ENCODE measurements around the gene VWA3A.
"Not testable (repeated sequence)": the region's sequence is repeated elsewhere in the genome, so short reads cannot be mapped to it uniquely, and the experiment has no call there.

DNA sequence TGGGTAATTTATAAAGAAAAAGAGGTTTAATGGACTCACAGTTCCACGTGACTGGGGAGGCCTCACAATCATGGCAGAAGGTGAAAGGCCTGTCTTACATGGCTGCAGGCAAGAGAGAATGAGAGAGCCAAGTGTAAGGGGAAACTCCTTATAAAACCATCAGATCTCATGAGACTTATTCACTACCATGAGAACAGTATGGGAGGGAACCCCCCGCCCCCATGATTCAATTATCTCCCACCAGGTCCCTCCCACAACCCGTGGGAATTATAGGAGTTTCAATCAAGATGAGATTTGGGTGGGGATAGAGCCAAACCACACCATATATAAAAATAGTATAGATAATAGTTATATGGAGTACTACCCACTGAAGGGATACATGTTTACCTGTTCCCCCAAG lies 48.5 kb upstream of the VWA3A start:
- TF ChIP-seq, protein P1, sequence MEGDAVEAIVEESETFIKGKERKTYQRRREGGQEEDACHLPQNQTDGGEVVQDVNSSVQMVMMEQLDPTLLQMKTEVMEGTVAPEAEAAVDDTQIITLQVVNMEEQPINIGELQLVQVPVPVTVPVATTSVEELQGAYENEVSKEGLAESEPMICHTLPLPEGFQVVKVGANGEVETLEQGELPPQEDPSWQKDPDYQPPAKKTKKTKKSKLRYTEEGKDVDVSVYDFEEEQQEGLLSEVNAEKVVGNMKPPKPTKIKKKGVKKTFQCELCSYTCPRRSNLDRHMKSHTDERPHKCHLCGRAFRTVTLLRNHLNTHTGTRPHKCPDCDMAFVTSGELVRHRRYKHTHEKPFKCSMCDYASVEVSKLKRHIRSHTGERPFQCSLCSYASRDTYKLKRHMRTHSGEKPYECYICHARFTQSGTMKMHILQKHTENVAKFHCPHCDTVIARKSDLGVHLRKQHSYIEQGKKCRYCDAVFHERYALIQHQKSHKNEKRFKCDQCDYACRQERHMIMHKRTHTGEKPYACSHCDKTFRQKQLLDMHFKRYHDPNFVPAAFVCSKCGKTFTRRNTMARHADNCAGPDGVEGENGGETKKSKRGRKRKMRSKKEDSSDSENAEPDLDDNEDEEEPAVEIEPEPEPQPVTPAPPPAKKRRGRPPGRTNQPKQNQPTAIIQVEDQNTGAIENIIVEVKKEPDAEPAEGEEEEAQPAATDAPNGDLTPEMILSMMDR (IDR thresholded peaks at IDR 0.05) = not testable (repeated sequence)
- TF ChIP-seq EP300, POLR2A (IDR thresholded peaks at IDR 0.05): not testable (repeated sequence)
